Measurements from ENCODE around the gene ZFYVE28.

Gene ZFYVE28

DNA sequence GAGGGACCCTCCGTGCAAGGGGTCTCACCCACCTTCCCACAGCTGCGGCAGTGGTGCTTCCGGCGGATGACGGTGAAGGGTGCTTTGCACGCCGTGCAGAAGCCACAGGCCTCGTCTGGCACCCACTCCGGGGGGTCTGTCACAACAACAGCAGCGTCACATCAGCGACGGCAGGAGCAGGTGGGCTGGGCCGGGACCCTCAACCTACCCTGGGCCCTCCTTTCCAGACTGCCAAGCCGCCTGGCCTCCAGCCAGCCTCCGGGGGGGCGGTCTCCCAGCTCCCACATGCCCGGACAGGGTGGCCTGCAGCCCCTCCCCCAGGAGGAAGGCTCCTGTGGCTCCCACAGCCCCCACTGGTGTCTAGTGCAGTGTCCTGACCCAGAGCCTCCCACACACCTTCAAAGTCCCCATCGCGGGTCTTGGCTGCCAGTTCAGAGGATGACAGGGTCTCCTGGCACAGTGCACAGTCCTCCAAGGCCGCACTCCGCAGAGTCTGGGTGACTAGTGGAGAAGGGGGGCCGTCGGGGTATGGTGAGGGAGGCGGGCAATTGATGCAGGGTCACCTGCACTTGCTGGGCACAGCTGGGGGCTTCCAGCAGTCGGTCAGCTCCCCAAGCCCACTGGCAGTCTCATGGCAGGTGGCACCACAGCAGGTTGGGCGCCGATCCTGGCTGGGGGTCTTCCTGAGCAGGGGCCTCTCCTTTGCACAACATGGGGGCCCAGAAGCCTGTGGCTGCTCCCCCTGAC is 147.0 kb downstream of the ZFYVE28 start:
- no peak for DNase-seq (ENCODE audit: low spot score)

DNA sequence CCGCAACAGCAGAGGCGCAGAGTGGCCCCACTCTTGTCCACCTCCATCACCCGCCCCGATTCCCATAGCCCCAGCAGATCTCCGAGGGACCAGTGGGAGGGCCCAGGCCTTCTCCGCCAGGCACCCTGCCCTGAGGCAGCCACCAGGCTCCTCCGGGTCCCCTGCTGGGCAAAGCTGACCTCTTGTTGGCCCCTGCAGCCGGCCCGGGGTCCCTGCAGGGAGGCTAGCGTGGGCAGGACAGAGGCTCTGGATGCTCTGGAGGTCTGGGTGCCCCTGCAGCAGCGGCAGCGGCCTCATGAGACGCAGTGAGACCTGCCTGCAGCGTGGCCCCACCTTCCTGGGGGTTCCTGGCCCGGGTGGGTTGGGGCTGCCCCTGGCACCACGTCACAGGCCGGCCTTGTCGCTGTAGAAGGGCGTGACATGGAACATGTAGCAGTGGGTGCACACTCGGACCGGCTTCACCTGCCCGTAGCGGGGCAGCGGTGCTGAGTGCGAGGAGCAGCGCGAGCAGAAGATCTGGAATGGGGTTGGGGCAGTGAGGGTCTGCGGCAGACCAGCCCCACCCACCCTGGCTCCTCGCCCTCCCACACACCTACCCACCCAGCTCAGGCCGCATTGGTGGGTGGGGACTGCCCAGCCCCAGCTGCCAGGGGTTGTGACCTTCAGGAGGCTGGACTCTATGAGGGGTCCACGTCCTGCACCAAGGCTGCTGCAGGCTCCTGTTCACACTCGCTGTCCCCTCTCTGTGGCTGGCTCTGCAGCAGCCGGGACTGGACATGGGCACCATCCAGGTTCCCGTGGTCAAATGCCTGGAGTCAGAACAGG is 147.9 kb downstream of the ZFYVE28 start:
- no peak for DNase-seq (ENCODE audit: low spot score)

DNA sequence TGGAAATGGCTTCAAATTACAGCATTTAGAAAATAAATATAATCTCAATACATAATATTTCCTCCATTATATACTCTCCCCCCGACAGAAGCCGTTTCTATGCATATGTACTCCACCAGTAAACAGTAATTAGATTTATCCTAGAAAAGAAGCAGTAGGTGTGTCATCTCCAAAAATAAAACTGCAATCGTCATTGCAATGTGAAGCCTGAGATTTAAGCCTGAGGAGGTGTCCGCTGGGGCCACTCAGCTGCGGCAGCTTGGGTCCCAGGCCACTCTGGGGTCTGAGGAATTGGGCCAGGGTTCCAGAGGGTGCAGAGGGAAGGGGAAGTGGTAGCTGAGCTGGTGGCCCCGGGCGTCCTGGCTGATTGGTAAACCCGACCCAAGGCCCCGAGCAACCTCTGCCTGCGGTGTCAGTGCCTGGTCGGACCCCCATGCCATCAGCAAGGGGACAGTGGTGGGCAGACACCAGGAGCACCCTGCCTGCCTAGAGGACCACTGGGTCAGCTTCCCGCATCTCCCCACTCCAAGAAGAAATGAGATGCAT is 148.8 kb downstream of the ZFYVE28 start:
- no peak for DNase-seq (ENCODE audit: low spot score)

DNA sequence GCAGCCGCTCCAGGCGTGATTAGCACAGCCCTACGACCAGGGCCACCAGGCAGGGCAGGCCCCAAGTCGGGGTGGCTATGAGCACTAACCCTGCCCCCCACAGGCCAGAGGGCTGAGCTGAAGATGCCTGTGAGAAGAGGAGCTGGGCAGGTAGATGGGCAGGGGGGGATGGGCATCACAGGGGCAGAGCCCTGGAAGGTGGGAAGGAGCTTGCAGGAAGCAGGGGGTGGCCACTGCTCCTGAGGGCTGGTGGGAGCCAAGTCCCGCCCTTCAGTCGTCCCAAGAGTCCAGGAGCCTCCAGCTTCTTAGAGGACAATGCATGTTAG is 149.3 kb downstream of the ZFYVE28 start:
- no peak for DNase-seq (ENCODE audit: low spot score)

DNA sequence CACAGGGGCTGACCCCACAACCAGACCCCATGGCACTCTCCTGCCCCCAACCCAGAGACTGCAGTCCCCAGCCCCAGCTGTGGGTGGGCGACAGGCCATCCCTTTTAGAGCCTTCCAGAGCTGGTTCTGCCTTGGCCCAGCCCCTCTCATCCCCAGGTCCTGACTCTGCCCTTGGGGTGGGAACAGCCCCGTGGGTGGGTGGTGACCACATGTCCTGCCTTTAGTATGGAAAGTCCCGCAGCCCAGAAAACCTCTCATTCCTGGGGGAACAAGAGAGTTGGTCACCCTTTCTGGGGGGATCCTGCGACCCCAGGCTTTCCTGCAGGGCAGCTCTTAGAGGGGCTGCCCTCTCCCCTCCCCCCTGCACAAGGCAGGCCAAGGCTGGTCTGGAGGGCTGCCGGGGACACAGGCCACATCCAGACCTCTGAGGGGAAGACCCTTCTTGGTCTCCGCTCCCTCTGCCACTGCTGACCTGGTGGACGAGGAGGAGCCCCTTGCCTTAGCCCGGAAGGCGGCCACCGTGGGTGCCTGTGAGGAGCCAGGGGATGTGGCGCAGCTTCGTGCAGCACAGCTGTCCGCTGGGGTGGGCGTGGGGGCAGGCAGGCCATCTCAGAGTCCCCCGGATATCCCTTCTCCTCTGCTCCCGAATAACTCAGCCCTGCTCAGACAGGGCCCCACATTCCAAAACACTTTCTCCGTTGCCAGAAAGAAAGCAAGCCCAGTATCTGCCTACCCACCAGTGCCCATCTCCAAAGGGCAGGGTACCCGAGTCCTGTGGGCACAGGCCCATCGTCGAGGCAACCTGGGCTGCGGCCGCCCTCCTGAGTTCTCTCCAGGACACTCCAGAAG is 149.9 kb downstream of the ZFYVE28 start:
- DNase-seq (ENCODE audit: low spot score) = no peak

DNA sequence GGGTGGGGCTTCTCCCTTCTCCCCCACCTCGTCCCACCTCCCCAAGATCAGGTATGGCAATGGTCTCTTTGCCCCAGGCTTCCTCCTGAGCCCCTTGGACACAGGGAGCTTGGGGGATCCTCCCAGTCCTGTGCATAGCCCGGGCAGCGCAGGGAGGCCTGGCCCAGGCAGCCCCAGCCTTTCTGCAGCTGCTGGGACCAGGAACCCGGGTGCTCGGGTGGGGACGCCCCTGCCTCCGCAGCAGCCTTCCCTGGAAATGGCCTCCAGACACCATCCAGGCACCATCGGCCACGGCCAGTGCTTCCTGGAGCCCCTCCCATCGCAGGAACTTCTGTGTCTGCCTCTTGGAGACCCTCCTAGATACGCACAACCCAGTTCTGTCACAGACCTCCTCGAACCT is 150.6 kb downstream of the ZFYVE28 start:
- DNase-seq (ENCODE audit: low spot score) = no peak

DNA sequence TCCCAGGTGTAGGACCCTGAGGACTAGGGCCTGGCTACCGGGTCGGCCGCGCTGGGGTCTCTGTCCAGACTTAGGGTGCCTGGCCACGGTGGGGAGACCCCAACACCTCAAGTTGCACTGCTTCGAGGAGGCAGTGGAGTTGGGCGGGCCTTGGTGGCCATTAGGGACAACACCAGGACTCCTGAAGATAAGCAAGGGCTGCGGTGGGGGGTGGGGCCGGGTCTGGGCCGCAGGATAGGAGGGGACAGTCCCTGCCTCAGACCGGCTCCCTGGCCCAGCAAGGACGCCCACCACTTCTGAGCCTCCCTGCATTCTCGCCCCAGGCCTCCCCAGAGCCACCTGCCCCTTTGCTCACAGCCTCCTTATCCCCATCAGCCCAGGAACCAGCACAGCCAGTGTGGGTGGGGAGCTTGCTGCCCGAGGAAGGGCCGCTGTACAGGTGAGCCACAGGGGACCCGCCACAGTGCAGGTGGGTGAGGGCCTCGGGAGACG is 151.1 kb downstream of the ZFYVE28 start:
- no peak for DNase-seq (ENCODE audit: low spot score)

DNA sequence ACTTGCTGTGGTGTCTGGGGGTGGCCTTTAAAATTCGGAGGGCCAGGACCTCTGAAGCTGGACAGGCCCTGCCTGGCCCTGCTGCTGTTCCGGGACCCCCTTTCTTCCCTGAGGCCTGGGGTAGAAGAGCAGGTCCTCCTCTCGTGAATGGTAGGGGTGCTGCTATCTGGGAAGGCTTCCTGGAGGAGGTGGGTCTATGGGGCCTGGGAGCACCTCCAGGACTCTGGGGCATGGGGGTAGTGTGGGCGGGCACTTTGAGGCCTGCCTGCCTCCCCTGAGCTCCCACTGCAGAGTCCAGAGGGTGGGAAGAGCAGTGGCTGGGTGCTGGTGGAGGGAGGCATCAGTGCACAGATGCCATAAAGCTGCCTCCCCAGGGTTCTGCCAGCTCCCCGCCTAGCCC is 151.6 kb downstream of the ZFYVE28 start:
- no peak for DNase-seq (ENCODE audit: low spot score)

DNA sequence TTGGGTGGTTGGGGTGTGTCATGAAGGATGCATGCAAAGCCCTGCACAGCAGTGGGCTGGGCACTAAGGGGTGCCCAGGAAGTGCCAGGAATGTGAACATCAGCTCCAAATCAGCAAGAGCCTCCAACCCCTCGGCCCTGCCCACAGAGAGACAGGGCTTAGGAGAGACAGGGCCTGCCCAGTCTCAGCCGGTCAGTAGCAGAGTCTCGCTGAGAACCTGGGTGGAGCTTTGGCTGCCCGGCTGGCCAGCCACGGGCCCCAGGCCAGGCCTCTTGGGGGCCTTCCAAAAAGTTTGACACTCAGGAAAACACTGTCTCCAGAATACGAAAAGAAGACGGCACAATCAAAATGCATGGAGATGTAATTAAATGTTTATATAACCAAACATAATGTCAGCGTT is 152.3 kb downstream of the ZFYVE28 start:
- peak; percentile 79 for DNase-seq (ENCODE audit: low spot score)

DNA sequence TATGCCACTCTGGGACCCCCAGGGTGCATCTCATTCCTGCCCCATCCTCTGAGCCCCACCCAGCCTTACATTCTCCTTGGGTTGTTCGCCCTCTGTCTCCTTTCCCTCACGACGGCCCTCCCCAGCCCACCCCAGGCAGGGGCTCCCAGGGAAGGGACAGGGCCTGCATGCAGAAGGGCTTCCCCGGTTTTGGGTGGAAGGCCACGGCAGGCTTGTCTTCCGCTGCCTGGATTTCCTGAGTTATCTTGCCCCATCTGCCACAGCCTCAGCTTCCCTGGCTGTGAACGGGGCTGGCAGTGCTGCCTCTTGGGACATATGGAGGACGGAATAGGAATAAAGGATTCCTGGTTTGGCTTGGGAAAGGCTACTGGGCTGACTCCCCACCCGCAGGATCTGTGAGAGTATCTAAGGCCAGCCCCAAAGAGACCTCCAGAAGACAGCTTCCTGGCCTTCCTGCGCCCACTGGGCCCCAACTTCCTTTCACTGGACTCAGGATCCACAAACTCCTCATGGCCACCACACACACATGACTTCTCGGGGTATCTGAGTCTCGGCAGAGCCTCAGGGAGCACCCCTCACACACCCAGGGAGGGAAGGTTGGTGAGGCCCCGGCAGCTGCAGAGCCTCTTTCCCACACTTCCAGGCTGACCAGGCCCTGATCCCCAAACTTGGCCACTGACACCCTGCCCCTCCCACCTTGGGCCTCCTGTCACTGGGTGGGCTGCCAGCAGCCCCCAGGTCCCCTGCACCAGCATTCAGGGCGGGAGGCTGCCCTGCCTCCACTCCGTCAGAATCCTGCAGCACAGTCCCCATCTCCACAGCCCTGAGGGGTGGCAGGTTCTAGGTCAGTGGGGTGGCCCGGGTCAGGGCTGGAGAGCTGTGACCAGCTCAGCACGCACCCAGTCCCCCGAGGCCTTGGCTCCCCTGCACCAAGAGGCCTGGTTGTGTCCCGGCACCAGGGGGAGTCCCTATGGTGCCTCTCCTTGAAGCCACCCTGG is 153.0 kb downstream of the ZFYVE28 start:
- no peak for DNase-seq (ENCODE audit: low spot score)

DNA sequence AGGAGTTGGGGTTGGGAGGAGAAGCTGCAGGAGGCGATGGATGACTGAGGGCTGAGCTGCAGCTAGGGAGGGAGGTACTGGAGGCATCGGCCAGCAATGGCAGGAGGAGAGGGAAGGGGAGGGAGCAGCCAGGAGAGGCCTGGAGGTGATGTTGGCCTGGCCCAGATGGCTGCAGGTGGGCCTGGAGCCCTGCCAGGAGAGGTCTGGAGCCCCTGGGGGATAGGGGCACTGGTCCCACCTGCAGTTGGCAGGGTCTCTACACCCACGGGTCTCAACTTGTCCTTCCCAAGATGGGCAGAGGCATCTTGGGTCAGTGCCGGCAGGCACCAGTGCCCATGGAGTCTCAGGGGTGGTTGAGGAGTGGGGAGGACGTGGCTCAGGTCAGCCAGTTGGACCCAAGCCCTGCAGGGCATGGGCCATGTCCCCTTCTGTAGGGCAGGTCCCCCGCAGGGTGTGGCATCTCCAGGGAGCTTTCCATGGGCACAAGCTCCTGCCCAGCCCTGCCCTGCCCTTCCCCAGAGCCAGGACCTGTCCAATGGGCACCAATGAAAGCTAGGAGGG is 153.9 kb downstream of the ZFYVE28 start:
- no peak for DNase-seq (ENCODE audit: low spot score)

DNA sequence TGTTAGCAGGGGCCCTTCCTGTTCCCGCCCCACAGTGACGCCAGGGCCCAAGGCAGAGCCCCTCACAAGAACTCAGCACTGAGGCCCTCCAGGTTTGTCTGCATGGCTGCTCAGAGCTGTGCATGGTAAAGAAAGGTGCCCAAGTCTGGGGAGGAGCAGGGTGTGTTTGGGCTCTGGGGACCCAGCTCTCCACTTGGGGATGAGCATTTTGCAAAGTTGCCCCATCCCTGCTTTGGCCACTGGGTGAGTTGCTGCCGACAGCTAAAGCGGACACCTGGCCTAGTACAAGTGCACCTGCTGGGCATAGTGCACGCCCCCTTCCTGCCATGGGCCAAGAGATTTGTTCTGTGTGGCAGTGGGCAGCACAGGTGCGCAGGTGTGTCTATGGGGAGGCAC is 154.5 kb downstream of the ZFYVE28 start:
- DNase-seq (ENCODE audit: low spot score) = no peak

DNA sequence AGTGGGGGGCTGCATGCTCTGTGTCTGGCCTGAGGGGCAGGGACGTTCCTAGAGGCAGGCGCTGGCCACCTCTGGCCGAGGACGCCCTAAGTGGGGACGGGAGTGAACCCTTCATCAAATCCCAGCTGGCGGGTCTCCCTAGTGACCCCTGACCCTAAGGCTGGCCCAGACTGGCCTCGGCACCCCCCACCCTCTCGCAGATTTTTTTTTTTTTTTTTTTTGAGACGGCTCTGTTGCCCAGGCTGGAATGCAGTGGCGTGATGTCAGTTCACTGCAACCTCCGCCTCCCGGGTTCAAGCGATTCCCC is 155.5 kb downstream of the ZFYVE28 start:
- no peak for DNase-seq (ENCODE audit: low spot score)

DNA sequence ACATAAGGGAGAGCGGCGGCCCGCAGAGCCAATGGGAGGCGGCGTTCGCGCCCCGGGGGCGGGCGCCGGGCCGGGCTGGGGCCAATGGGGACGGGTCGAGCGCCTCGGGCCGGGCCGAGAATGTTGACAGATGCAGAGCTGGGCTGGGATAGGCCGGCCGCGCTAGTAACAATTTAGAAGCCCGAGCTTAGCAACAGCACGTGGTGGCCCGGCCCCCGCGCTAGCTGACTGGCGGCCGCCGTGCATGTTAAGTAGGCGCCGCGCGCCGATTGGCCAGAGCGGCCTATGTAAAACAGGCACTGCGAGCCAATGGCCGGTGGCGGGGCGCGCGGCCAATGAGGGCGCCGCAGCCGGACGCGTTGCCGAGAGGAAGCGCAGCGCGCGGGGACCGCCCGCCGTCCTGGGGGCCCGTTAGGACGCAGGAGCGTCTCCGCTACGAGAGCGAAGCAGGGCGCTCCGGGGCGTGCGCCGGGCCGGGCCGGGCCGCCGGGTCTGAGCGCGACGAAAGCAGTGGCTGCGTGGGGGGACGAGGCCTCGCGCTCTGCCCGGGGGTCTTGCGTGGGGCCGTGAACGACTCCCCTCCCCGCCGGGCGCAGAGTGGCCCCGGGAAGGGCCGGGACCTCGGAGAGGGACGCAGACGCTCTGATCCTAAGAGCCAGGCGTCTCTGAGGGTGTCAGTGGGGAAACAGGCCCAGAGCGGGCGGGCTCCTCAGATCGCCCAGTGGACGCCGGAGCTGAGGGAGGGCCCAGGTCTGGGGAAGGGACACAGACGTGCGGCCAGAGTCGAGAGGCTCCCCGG is 156.1 kb downstream of the ZFYVE28 start:
- peak; percentile 100 for DNase-seq (ENCODE audit: low spot score)

DNA sequence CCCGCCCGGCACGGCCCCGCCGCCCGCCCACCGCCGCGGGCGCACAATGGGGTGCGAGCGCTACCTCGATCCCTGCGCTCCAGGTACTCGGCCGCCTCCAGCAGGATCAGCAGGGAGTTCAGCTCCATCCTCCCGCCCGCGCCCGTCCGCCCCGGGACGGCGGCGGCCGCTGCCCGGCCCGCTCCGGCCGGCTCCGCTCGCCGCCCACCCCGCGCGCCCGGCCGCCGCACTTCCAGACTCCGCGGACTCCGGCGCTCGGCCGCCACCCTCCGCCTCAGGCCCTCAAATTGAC is 156.6 kb downstream of the ZFYVE28 start, which contains the start of gene MXD4:
Gene MXD4, minus strand, starts transcription at position 257 of the 292 bp plus-strand sequence. Its CDS starts 129 bp downstream, at position 128.
- DNase-seq (ENCODE audit: low spot score) = no peak

DNA sequence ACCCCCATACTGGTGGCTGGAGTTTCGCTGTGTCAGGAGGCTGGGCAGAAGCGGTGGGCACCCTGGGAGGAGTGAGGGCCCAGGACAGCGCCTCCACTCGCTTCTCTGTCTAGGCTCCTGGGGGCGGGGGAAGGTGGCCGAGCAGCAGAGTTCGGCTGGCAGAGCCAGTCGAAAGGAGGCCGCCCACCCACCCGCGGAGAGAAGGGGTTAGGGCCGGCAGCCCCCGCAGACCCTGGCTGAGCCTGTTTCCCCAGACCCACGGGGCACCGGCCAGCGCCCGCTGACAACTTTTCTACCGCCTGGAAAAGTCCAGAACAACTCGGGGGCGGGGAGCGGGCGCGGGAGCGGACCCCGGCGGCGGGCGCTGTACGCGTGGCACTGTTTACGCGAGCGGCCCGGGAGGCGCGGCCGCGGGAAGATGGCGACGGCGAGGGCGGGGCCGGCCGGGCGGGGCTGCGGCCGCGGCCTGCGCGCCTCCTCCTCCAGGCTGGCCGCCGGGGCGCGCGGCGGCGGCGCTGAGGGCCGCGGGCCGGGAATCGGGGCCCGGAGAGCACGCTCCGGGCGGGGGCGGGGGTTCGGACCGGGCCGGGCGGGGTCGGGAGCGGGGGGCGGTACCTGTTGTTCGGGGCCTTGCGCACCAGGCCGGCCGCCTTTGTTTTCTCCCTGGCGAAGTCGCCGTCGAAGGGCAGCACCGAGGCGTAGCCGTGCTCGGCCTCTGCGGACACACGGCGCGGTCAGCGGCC is 157.2 kb downstream of the ZFYVE28 start:
- DNase-seq (ENCODE audit: low spot score) = peak; percentile 63

DNA sequence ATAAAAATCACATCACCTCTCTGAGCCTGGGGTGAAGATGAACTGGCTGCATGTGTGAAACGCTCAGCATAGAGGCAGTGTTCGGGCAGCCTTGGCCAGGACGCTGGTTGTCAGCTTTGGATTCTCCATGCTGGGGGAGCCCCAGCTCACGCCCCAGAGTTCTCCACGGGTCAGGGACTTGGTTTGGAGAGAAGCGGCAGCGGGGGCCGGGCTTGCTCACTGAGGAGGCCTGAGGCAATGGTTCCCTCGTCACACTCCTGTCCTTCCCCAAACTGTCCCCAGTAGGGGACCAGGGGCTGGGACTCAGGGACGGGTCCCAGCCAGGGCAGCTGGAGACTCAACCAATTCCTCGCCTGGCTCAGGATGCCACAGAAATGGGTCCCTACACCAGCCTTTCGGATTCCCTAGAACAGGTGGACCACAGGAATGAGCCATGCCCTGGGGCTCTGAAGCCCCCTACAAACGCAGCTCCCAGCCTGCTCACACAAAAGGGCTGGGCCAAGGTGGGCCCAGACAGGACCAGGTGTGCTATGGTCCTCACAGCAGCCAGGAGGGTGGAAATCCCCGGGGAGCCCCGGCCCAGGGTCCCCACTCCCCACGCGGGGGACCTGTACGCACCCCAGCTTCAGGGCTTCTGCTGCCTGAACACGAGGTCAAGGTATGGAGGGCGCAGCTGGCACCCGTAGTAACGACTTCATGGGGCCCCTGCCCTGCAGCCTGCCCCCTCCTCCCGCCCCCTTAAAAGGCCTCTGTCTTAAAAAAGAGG is 157.9 kb downstream of the ZFYVE28 start:
- DNase-seq (ENCODE audit: low spot score) = no peak

DNA sequence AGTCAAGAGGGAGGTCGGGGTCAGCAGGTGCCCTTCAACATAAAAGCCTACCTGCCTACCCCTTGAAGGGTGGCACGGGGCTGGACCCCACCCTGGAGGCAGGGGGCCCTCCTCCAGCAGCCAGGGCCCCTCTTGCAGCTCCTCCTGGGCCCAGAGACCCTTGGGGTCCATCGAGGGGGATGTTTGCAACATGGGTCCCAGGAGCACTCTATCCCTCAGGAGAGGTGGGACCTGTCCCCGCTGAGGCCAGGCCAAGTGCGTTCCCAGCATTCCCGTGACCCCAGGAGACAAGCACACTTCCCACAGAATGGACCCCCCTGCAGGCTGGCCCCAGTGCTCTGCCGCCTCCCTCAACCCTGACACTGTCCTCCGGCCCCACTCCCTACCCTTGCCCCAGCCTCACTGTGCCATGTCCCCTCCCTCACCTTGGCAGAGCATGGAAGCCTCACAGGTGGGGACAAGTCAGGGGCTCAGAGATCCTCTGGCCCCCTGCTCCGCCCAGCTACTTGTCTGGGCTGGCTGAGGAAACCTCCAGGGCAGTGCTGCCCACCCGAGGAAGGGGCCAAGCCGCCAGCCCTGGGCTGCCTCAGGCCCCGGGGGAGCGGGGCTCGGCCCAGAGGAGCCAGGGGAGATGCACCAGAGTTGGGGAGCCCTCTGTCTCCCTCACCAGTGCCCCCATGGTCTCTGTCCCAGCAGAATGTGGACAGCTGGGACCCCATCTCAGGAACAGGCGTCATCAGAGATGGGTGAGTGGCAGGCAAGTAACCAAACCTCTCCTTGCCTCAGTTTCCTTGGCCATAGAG is 158.7 kb downstream of the ZFYVE28 start:
- no peak for DNase-seq (ENCODE audit: low spot score)
